Ovary (tissue), 9 donors: ENCODE data around the gene CACNA2D3. TPM values are rescaled to one million over a fixed set of nuclear protein-coding genes. Genes with fewer than 3 reads are reported as not detected.

Source experiments
- DNase-seq, 5 donors: peaks; one replicate each; pipeline ENCODE4 v3.0.0-alpha.2; 2019 to 2020
- H3K27ac ChIP-seq, 2 donors: fragments of 200-600 bp; one replicate each; pipeline versions ENCODE4 v1.5.1 to v1.8.0; 2019 to 2022
- H3K27me3 ChIP-seq: fragments of 200-600 bp; one replicate; pipeline ENCODE4 v1.8.0; 2022
- H3K36me3 ChIP-seq: fragments of 200-600 bp; sonication (generic); one replicate; pipeline ENCODE4 v1.5.1; 2019
- H3K4me1 ChIP-seq: one replicate; pipeline ENCODE4 v1.8.1; 2013; ENCODE audit warnings: mild to moderate bottlenecking, moderate library complexity; ENCODE audit not compliant: insufficient read depth
- H3K4me3 ChIP-seq: fragments of 200-600 bp; sonication (generic); one replicate; pipeline ENCODE4 v1.5.1; 2017
- H3K9me3 ChIP-seq, 2 donors: fragments of 200-600 bp in 1 of 2; sonication (generic) in 1 of 2; one replicate each; pipeline versions ENCODE4 v1.5.1 to v1.8.1; 2013 to 2019; ENCODE audit warnings: mild to moderate bottlenecking in 1 of 2, moderate library complexity in 1 of 2
- EP300 ChIP-seq: sonication (generic); formaldehyde crosslinking; IDR thresholded peaks from one replicate; pipeline ENCODE4 v1.6.1; 2017; ENCODE audit warnings: antibody characterized with exemption
- POLR2A ChIP-seq: fragments of 450-650 bp; IDR thresholded peaks from one replicate; pipeline ENCODE4 v1.6.1; 2017; ENCODE audit warnings: antibody characterized with exemption, mild to moderate bottlenecking, moderate library complexity
- WGBS, 3 donors: extraction: QIAGEN DNeasy Blood & Tissue Kit in 1 of 3; methylation state at CpG; one replicate each; pipeline versions ENCODE4 v1.1.5 to v1.1.7; 2013 to 2017; 5-methylcytosine and 5-hydroxymethylcytosine counted together
- intact Hi-C, 4 donors: fragments of 100-400 bp; cut with DNase I; formaldehyde crosslinking; loops; one replicate each; pipeline versions ENCODE4 v1.11.0 to v1.15.1; 2022 to 2023
- polyA plus RNA-seq, 2 donors: library from polyadenylated mRNA; stranded (reverse); fragments of 200-250 nt in 1 of 2; fragments of 350-450 nt in 1 of 2; fragmentation: Illumina TruSeq in 1 of 2; extraction: RNeasy Lipid Tissue Mini Kit (QIAGEN cat#74804) in 1 of 2; gene quantifications; one replicate each; pipeline ENCODE4 v1.2.3, GENCODE V29; 2013 to 2014
- total RNA-seq, 7 donors: library from RNA; depleted of rRNA in 2 of 7; stranded (reverse); fragments of >200 nt in 2 of 7; fragmentation: NEBNext Ultra II Directional in 3 of 7; extraction: Animal tissue kit (Norgen Biotek cat#: 25700) in 3 of 7; gene quantifications; one replicate each; pipeline versions ENCODE4 v1.1.0 to v1.2.4, GENCODE V29; 2016 to 2023
- TF ChIP-seq, protein P1 (sequence below), 3 donors: fragments of 450-650 bp in 2 of 3; fragments of 200-600 bp in 1 of 3; IDR thresholded peaks; one replicate each; pipeline versions ENCODE4 v1.5.1 to v1.8.0; 2016 to 2022; ENCODE audit warnings: antibody characterized with exemption in 3 of 3, mild to moderate bottlenecking in 1 of 3
- donor health status: DM: no; HTN: no; CAD: no; lungs with moderate emphysema.
- donor health status: DM: no; HTN: no; CAD: no.
- donor health status: Bipolar disorder and iron deficiency.
- donor health status: DM: yes; HTN: yes; CAD: no.
- donor health status: DM: no; HTN: no; CAD: no.
- donor health status: DM: yes; HTN: yes; CAD: no.

The CACNA2D3 gene
- total and polyA plus RNA-seq, 9 donors, result 2.0 to 10.1 (median 4.7) TPM

DNA sequence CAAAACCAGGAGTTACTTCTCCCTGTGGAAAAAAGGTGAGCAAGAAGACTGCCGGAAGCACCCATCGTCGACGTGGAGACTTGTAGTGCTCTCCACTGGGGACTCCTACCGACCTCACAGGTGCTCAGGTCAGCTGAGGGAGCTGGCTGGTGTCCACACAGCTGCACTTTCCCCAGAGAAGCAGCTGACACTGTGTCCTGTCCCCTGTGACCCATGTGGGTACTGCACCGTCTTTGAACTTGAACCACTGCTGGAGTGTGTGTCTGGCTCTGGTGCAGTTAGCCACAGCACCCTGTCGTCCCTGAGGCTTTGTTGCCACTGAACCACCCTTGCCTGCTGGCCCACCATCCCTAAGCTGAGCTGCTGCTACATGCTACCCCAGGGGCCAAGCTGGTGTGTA lies 270.8 kb downstream of the CACNA2D3 start:
- intact Hi-C loops, result no loop called here
- H3K4me1 ChIP-seq, result no peaks in the 10 kb centered on the region
- WGBS, 3 donors, result 81 to 91% (median 82%) methylated on average over 7 of the region's 7 CpGs
- H3K27ac ChIP-seq, result no peak overlapping the region
- no peak overlapping the region for H3K4me3 ChIP-seq
- no peak for DNase-seq
- H3K36me3 ChIP-seq, result no peaks in the 10 kb centered on the region
- H3K27me3 ChIP-seq, result no peaks in the 10 kb centered on the region
- TF ChIP-seq POLR2A, result no peak
- TF ChIP-seq, protein P1, sequence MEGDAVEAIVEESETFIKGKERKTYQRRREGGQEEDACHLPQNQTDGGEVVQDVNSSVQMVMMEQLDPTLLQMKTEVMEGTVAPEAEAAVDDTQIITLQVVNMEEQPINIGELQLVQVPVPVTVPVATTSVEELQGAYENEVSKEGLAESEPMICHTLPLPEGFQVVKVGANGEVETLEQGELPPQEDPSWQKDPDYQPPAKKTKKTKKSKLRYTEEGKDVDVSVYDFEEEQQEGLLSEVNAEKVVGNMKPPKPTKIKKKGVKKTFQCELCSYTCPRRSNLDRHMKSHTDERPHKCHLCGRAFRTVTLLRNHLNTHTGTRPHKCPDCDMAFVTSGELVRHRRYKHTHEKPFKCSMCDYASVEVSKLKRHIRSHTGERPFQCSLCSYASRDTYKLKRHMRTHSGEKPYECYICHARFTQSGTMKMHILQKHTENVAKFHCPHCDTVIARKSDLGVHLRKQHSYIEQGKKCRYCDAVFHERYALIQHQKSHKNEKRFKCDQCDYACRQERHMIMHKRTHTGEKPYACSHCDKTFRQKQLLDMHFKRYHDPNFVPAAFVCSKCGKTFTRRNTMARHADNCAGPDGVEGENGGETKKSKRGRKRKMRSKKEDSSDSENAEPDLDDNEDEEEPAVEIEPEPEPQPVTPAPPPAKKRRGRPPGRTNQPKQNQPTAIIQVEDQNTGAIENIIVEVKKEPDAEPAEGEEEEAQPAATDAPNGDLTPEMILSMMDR (IDR thresholded peaks at IDR 0.05), result no peak
- TF ChIP-seq EP300, result no peak
- H3K9me3 ChIP-seq, result no peaks in the 10 kb centered on the region

DNA sequence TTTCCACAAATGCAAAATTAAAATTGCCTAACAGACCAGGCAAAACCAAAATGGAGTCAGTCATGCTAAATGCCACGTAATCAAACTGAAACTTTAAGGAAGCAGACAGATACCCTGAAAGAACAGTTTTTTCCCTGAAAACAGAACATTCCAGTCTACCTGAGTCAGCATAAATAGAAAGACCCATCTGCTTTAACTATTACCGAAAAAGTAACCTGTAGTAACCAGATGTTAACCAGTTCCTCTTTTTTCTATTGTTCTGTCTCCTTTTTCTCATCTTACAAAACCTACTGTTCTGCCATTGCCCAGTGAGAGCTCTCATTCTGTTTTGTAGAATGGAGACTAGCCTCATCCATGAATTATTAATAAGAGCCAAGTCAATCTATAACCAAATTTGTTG lies 286.0 kb downstream of the CACNA2D3 start:
- no peak for DNase-seq
- TF ChIP-seq, protein P1 (IDR thresholded peaks at IDR 0.05), result no peak
- TF ChIP-seq EP300, result no peak
- no peak for TF ChIP-seq POLR2A
- H3K27me3 ChIP-seq, result no peaks in the 10 kb centered on the region
- no peak overlapping the region for H3K4me3 ChIP-seq
- 86 to 91% (median 86%) methylated on average over 2 of the region's 2 CpGs for WGBS, 3 donors
- H3K9me3 ChIP-seq, result no peaks in the 10 kb centered on the region
- no peaks in the 10 kb centered on the region for H3K36me3 ChIP-seq
- intact Hi-C loops, result no loop called here
- H3K4me1 ChIP-seq, result no peaks in the 10 kb centered on the region
- H3K27ac ChIP-seq, result no peak overlapping the region

DNA sequence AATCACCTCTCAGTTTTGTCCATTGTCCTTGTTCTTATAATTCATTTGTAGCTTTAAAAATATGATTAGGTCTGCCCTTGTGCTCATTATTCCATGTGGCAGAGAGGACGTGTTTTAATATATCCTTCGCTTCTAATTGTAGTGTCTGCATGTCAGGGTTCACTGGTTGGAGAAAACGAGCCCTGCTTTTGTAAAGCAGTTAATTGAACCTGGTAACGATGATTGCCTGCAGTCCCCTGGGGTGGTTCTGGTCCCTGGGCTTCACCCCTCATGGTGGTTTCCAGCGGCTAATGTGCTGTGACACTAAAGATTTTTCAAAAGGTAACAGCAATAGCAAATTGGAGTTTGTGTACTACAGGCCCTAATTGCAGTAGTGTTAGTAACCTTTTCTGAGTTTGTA lies 299.6 kb downstream of the CACNA2D3 start:
- Histone ChIP-seq H3K4me3 (no peak overlapping the region), H3K4me1 (no peaks in the 10 kb centered on the region), H3K36me3 (no peaks in the 10 kb centered on the region), H3K9me3 (no peaks in the 10 kb centered on the region), H3K27me3 (no peaks in the 10 kb centered on the region), H3K27ac (no peak overlapping the region)
- TF ChIP-seq, protein P1 (IDR thresholded peaks at IDR 0.05), result no peak
- TF ChIP-seq POLR2A, result no peak
- TF ChIP-seq EP300, result no peak
- intact Hi-C loops, result no loop called here
- 93 to 94% (median 94%) methylated on average over 5 of the region's 5 CpGs for WGBS, 3 donors
- DNase-seq, result no peak

DNA sequence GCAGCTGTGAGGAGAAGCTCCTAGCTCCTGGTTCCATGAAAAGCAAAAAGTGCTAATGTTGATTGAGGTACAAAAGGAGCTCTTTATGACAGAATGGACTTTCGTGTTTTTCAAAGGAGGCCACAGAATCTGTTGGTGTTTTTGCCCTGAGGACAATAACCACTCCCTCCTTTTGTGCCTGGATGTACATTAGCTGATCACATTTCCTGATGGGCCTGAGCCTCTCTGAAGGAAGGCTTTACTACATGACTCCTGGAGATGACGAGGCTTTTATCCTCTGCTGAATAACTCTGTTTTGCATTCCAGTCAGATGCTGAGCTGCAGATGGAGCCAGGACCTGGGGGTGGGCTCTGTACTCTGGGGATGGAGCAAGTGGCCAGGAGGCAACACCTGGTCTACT lies 301.9 kb downstream of the CACNA2D3 start:
- Histone ChIP-seq H3K9me3 (no peaks in the 10 kb centered on the region), H3K27ac (no peak overlapping the region), H3K4me3 (no peak overlapping the region), H3K36me3 (no peaks in the 10 kb centered on the region), H3K27me3 (no peaks in the 10 kb centered on the region), H3K4me1 (no peaks in the 10 kb centered on the region)
- TF ChIP-seq EP300 (no peak), POLR2A (no peak)
- TF ChIP-seq, protein P1 (IDR thresholded peaks at IDR 0.05), result no peak
- WGBS, 3 donors, result 58 to 71% (median 70%) methylated on average over 2 of the region's 2 CpGs
- intact Hi-C loops, result no loop called here
- DNase-seq, result no peak

DNA sequence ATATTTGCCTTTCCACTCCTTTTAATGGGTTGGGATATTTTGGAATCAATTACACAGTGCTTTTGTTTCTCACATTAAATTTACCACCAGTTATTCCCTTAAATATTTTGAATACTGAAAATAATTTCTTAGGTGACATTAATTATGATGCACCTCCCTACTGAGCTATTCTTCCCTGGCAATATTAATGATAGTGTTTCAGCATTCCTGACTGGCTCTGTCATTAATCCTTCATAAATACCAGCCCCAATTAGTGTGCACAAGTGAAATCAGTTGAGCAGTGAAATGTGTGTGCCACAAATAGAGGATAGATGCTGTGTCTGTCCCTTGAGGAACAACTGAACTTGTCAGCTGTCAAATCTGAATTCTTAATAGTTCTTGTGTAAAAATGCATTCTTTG lies 304.0 kb downstream of the CACNA2D3 start:
- intact Hi-C loops, result no loop called here
- no peak overlapping the region for H3K4me3 ChIP-seq
- no peaks in the 10 kb centered on the region for H3K4me1 ChIP-seq
- no peaks in the 10 kb centered on the region for H3K9me3 ChIP-seq
- TF ChIP-seq POLR2A (no peak), EP300 (no peak)
- TF ChIP-seq, protein P1 (IDR thresholded peaks at IDR 0.05), result no peak
- H3K27ac ChIP-seq, result no peak overlapping the region
- no peak for DNase-seq
- H3K27me3 ChIP-seq, result no peaks in the 10 kb centered on the region
- no peaks in the 10 kb centered on the region for H3K36me3 ChIP-seq
